Nephron (organoid): ENCODE data around the gene GABRR2.

Source experiments
- H3K27ac Mint-ChIP-seq, 3 experiments: 2 replicates each; pipeline ENCODE4 v1.8.0; 2020; ENCODE audit warnings: mixed read lengths in 3 of 3, mild to moderate bottlenecking in 2 of 3, moderate library complexity in 1 of 3
- H3K27me3 Mint-ChIP-seq: 2 replicates; pipeline ENCODE4 v1.8.0; 2021; ENCODE audit warnings: low read depth, mild to moderate bottlenecking, moderate library complexity, mixed read lengths
- H3K36me3 Mint-ChIP-seq: 2 replicates; pipeline ENCODE4 v1.8.0; 2020; ENCODE audit warnings: low read depth, mixed read lengths
- H3K4me1 Mint-ChIP-seq: 2 replicates; pipeline ENCODE4 v1.8.0; 2020; ENCODE audit warnings: mixed read lengths
- H3K4me3 Mint-ChIP-seq, 3 experiments: 2 replicates each; pipeline ENCODE4 v1.8.0; 2020; ENCODE audit warnings: mild to moderate bottlenecking in 3 of 3, mixed read lengths in 3 of 3, moderate library complexity in 2 of 3
- H3K9me3 Mint-ChIP-seq: 2 replicates; pipeline ENCODE4 v1.8.0; 2020; ENCODE audit warnings: mixed read lengths
- TF ChIP-seq, protein P1 (sequence below), 3 experiments: fragments of 200-600 bp; sonication (generic); IDR thresholded peaks; one replicate each; pipeline ENCODE4 v1.5.0; 2021; ENCODE audit warnings: antibody characterized with exemption in 3 of 3; ENCODE audit not compliant: unreplicated experiment in 3 of 3

The GABRR2 gene

DNA sequence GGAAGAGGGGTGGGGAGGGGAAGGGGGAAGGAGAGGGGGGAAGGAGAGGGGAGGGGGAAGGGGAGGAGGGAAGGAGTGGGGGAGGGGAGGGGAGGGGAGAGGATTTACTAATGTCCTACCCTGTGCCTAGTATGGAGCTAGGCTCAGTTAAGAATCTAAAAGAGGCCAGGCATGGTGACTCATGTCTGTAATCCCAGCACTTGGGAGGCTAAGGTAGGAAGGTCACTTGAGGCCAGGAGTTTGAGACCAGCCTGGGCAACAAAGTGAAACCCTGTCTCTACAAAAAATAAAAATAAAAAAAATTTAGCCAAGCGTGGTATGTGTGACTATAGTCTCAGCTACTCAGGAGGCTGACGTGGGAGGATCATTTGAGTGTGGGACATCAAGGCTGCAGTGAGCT is 24.5 kb upstream of the GABRR2 start:
- Mint-ChIP-seq H3K27ac (no peak overlapping the region), H3K9me3 (no peaks in the 10 kb centered on the region), H3K4me1 (no peaks in the 10 kb centered on the region), H3K36me3 (peaks cover 44% of the 10 kb centered on the region), H3K27me3 (no peaks in the 10 kb centered on the region), H3K4me3 (no peak overlapping the region)
- TF ChIP-seq, protein P1, sequence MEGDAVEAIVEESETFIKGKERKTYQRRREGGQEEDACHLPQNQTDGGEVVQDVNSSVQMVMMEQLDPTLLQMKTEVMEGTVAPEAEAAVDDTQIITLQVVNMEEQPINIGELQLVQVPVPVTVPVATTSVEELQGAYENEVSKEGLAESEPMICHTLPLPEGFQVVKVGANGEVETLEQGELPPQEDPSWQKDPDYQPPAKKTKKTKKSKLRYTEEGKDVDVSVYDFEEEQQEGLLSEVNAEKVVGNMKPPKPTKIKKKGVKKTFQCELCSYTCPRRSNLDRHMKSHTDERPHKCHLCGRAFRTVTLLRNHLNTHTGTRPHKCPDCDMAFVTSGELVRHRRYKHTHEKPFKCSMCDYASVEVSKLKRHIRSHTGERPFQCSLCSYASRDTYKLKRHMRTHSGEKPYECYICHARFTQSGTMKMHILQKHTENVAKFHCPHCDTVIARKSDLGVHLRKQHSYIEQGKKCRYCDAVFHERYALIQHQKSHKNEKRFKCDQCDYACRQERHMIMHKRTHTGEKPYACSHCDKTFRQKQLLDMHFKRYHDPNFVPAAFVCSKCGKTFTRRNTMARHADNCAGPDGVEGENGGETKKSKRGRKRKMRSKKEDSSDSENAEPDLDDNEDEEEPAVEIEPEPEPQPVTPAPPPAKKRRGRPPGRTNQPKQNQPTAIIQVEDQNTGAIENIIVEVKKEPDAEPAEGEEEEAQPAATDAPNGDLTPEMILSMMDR (IDR thresholded peaks at IDR 0.05; ENCODE audit: unreplicated experiment in 3 of 3): no peak

DNA sequence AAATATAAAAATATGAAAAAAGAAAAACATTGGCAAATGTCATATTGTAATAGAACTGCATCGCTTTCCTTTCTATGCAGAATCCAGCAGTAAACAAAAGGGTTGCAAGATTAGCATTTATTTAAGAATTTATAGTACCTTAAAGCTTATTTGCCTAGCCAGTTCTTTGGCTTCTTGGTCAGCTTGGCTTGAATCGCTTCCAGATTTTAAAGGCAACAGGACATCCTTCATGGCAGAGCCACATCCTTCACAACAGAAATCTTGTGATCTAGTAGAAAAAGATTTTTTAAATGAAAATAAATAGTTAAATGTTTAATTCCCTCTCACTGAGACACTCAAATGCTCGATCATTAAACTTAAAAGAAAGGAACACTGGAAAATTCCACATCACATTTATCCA is 20.1 kb upstream of the GABRR2 start:
- Mint-ChIP-seq H3K27me3 (no peaks in the 10 kb centered on the region), H3K4me1 (no peaks in the 10 kb centered on the region), H3K9me3 (no peaks in the 10 kb centered on the region), H3K36me3 (peaks cover 54% of the 10 kb centered on the region), H3K4me3 (no peak overlapping the region), H3K27ac (no peak overlapping the region)
- TF ChIP-seq, protein P1 (IDR thresholded peaks at IDR 0.05; ENCODE audit: unreplicated experiment in 3 of 3): no peak

DNA sequence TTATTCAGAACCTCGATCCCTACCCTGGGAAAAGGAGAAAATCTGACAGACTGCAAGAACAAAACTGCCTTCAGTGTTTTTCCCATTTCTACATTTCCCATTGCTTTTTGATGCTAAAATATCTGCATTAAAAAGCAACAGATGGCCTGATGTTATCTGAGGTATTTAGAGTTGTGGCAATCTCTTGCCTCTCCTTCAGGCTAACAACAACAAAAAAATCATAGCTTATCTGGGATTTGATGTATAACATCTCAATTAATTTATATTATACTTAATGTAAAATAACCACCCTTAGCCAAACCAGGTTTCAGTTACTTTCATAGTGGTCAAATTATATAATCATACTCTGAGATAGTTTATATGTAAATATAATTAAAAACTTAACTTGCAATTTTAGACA is 15.8 kb upstream of the GABRR2 start:
- Mint-ChIP-seq H3K27ac (no peak overlapping the region), H3K27me3 (no peaks in the 10 kb centered on the region), H3K4me3 (no peak overlapping the region), H3K36me3 (peaks cover 59% of the 10 kb centered on the region), H3K4me1 (no peaks in the 10 kb centered on the region), H3K9me3 (no peaks in the 10 kb centered on the region)
- TF ChIP-seq, protein P1 (IDR thresholded peaks at IDR 0.05; ENCODE audit: unreplicated experiment in 3 of 3): no peak

DNA sequence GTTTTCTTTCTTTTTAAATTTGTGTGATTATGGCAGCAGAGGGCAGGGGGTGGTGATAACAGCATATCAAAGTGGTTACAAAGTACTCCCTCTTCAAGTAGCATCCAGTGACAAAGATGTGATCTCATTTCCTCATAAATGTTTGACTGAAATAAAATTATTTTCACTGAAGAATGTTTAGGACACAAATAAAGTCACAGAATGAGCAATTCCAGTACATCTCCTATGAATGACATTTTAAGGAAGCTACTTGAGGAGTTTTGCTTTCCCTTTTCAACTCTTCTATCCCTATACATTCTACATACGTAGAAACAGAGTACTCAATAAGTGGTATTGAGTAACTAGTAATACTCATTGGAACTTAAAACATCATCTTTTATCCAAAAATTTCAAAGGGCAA is 13.9 kb upstream of the GABRR2 start:
- TF ChIP-seq, protein P1 (IDR thresholded peaks at IDR 0.05; ENCODE audit: unreplicated experiment in 3 of 3): no peak
- no peak overlapping the region for H3K4me3 Mint-ChIP-seq
- no peaks in the 10 kb centered on the region for H3K4me1 Mint-ChIP-seq
- peaks cover 64% of the 10 kb centered on the region for H3K36me3 Mint-ChIP-seq
- no peaks in the 10 kb centered on the region for H3K9me3 Mint-ChIP-seq
- H3K27ac Mint-ChIP-seq: no peak overlapping the region
- no peaks in the 10 kb centered on the region for H3K27me3 Mint-ChIP-seq

DNA sequence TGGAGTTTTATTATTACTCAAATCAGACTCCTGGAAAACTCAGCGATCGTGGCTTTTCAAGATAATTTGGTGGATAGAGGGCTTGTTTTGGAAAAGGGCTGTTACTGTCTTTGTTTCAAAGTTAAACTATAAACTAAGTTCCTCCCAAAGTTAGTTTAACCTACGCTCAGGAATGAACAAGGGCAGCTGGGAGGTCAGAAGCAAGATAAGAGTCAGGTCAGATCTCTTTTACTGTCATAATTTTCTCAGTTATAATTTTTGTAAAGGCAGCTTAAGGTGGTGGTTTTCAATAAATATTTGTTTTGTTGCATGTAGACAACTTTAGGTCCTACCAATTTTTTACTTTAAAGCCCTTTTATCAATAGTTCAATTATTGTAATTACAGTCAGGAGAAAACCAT is 9.2 kb upstream of the GABRR2 start:
- Mint-ChIP-seq H3K36me3 (peaks cover 77% of the 10 kb centered on the region), H3K9me3 (peaks cover 18% of the 10 kb centered on the region)

DNA sequence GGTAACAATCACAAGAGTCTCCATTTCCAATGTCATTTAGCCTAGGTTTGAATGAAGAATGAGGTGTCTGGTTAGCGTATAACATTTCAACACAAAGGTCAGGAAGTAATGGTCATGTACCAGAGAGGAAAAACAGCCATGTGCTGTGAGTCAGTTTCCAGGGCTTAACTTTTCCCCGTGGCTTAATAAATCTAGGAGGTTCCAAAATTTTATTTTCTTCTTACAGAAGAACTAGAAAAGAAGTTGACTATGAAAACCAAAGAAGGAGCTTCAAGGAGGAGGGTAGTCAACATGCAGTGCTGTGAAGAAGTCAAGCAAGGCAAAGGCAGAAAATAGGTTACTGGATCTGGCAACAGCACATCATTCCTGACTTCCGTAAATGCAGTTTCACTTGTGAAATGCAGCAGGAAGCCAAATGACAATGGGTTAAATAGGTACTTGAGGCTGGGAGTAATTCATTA is 8.4 kb upstream of the GABRR2 start:
- H3K9me3 Mint-ChIP-seq: peaks cover 18% of the 10 kb centered on the region
- TF ChIP-seq, protein P1 (IDR thresholded peaks at IDR 0.05; ENCODE audit: unreplicated experiment in 3 of 3): no peak

More for the DNA sequence above, 9.2 kb upstream of the GABRR2 start:
- TF ChIP-seq, protein P1 (IDR thresholded peaks at IDR 0.05; ENCODE audit: unreplicated experiment in 3 of 3): no peak
- peak overlapping the region in 1 of 3 experiments; percentile 31 for H3K27ac Mint-ChIP-seq
- H3K27me3 Mint-ChIP-seq: peaks cover 6% of the 10 kb centered on the region
- H3K4me3 Mint-ChIP-seq: no peak overlapping the region
- peaks cover 5% of the 10 kb centered on the region for H3K4me1 Mint-ChIP-seq

More for the DNA sequence above, 8.4 kb upstream of the GABRR2 start:
- H3K27me3 Mint-ChIP-seq: peaks cover 6% of the 10 kb centered on the region
- peaks cover 5% of the 10 kb centered on the region for H3K4me1 Mint-ChIP-seq
- peaks cover 73% of the 10 kb centered on the region for H3K36me3 Mint-ChIP-seq
- no peak overlapping the region for H3K4me3 Mint-ChIP-seq
- peak overlapping the region in 1 of 3 experiments; percentile 12 for H3K27ac Mint-ChIP-seq
